ENCODE results near the gene MEIS3.

- TF ChIP-seq CTCF (conservative IDR thresholded peaks at IDR 0.05; ENCODE audit: low read depth, low read length) = no peak
- no peak for TF ChIP-seq EZH2 (IDR thresholded peaks at IDR 0.05; ENCODE audit: low read length, unreplicated experiment)
These were observed 19.5 kb upstream of the MEIS3 start for GRCh38 chr19:47438793-47439220.

All from PC-3 (cell line).